H9 (cell line): ENCODE results near the gene SLC29A4. TPM values are rescaled to one million over a fixed set of nuclear protein-coding genes. Genes with fewer than 3 reads are reported as not detected.

Experiments
- DNase-seq: peaks from one replicate; pipeline ENCODE4 v3.0.0-alpha.2; 2017
- H2AFZ ChIP-seq: one replicate; pipeline ENCODE4 v1.6.1; 2013; ENCODE audit warnings: mild to moderate bottlenecking, low read length, control low read depth, moderate library complexity
- H2AK5ac ChIP-seq: 2 replicates; pipeline ENCODE4 v1.6.1; 2013; ENCODE audit warnings: low read length, control low read depth, mixed read lengths; ENCODE audit not compliant: insufficient read length
- H2BK120ac ChIP-seq: one replicate; pipeline ENCODE4 v1.6.1; 2013; ENCODE audit warnings: low read depth, mild to moderate bottlenecking, low read length, control low read depth, inconsistent platforms; ENCODE audit not compliant: poor library complexity, severe bottlenecking
- H2BK12ac ChIP-seq: 2 replicates; pipeline ENCODE4 v1.6.1; 2013; ENCODE audit warnings: low read length, control low read depth, mixed read lengths, low read depth; ENCODE audit not compliant: insufficient read length
- H2BK15ac ChIP-seq: 2 replicates; pipeline ENCODE4 v1.6.1; 2013; ENCODE audit warnings: low read depth, low read length, control low read depth
- H2BK20ac ChIP-seq: one replicate; pipeline ENCODE4 v1.6.1; 2013; ENCODE audit warnings: low read depth, mild to moderate bottlenecking, low read length, control low read depth, inconsistent platforms; ENCODE audit not compliant: poor library complexity, severe bottlenecking
- H2BK5ac ChIP-seq: 2 replicates; pipeline ENCODE4 v1.6.1; 2013; ENCODE audit warnings: low read length, control low read depth, mixed read lengths; ENCODE audit not compliant: insufficient read length
- H3K14ac ChIP-seq: 2 replicates; pipeline ENCODE4 v1.6.1; 2013; ENCODE audit warnings: low read length, control low read depth; ENCODE audit not compliant: insufficient read depth
- H3K18ac ChIP-seq: 2 replicates; pipeline ENCODE4 v1.6.1; 2013; ENCODE audit warnings: low read depth, mild to moderate bottlenecking, mixed read lengths, low read length, control low read depth; ENCODE audit not compliant: insufficient read length
- H3K23ac ChIP-seq: 2 replicates; pipeline ENCODE4 v1.6.1; 2013; ENCODE audit warnings: low read length, control low read depth, mixed read lengths, low read depth; ENCODE audit not compliant: insufficient read length
- H3K23me2 ChIP-seq: 2 replicates; pipeline ENCODE4 v1.6.1; 2013; ENCODE audit warnings: low read depth, mild to moderate bottlenecking, mixed read lengths, low read length, control low read depth; ENCODE audit not compliant: insufficient read length, poor library complexity, severe bottlenecking
- H3K27ac ChIP-seq: 2 replicates; pipeline ENCODE4 v1.5.1; 2013; ENCODE audit warnings: low read length, control low read depth, mixed read lengths, low read depth; ENCODE audit not compliant: insufficient read length
- H3K27me3 ChIP-seq: 2 replicates; pipeline ENCODE4 v1.6.1; 2013; ENCODE audit warnings: low read length, control low read depth, inconsistent platforms; ENCODE audit not compliant: insufficient read depth
- H3K4ac ChIP-seq: 2 replicates; pipeline ENCODE4 v1.6.1; 2013; ENCODE audit warnings: low read depth, mild to moderate bottlenecking, control low read depth, inconsistent platforms, low read length, moderate library complexity
- H3K4me1 ChIP-seq: 2 replicates; pipeline ENCODE4 v1.6.1; 2013; ENCODE audit warnings: low read length, control low read depth, inconsistent platforms; ENCODE audit not compliant: insufficient read depth
- H3K4me2 ChIP-seq: 2 replicates; pipeline ENCODE4 v1.6.1; 2013; ENCODE audit warnings: low read length, control low read depth, mixed read lengths; ENCODE audit not compliant: insufficient read length, insufficient read depth
- H3K56ac ChIP-seq: 2 replicates; pipeline ENCODE4 v1.6.1; 2013; ENCODE audit warnings: low read depth, mild to moderate bottlenecking, mixed read lengths, low read length, control low read depth; ENCODE audit not compliant: insufficient read length
- H3K79me1 ChIP-seq: 2 replicates; pipeline ENCODE4 v1.6.1; 2013; ENCODE audit warnings: low read depth, mild to moderate bottlenecking, moderate library complexity, low read length, control low read depth, inconsistent platforms; ENCODE audit not compliant: insufficient read depth, poor library complexity, severe bottlenecking
- H3K79me2 ChIP-seq: 2 replicates; pipeline ENCODE4 v1.6.1; 2013; ENCODE audit warnings: low read length, control low read depth, inconsistent platforms; ENCODE audit not compliant: insufficient read depth
- H3K9ac ChIP-seq: 2 replicates; pipeline ENCODE4 v1.6.1; 2013; ENCODE audit warnings: low read length, control low read depth, mixed read lengths; ENCODE audit not compliant: insufficient read length; ENCODE audit errors: extremely low read depth
- H3K9me3 ChIP-seq: one replicate; pipeline ENCODE4 v1.6.1; 2013; ENCODE audit warnings: low read depth, low read length, inconsistent platforms; ENCODE audit not compliant: control insufficient read depth
- H3T11ph ChIP-seq: one replicate; pipeline ENCODE4 v1.6.1; 2013; ENCODE audit warnings: mild to moderate bottlenecking, low read length, control low read depth, inconsistent platforms
- H4K20me1 ChIP-seq: one replicate; pipeline ENCODE4 v1.6.1; 2013; ENCODE audit not compliant: control insufficient read depth, insufficient read length, insufficient read depth
- H4K5ac ChIP-seq: 2 replicates; pipeline ENCODE4 v1.6.1; 2013; ENCODE audit warnings: low read depth, mild to moderate bottlenecking, mixed read lengths, low read length, control low read depth; ENCODE audit not compliant: insufficient read length
- H4K8ac ChIP-seq: replicated peaks from 2 replicates; pipeline ENCODE4 v1.6.1; 2013; ENCODE audit warnings: low read length, control low read depth, mixed read lengths, low read depth; ENCODE audit not compliant: insufficient read length
- H4K91ac ChIP-seq: 2 replicates; pipeline ENCODE4 v1.6.1; 2013; ENCODE audit warnings: low read depth, mild to moderate bottlenecking, moderate library complexity, mixed read lengths, low read length, control low read depth; ENCODE audit not compliant: insufficient read length
- H3K27ac Mint-ChIP-seq, 3 experiments: 2 replicates in 2 of 3; 3 replicates in 1 of 3; pipeline ENCODE4 v1.8.0; 2020 to 2021; ENCODE audit warnings: mixed read lengths in 3 of 3, mild to moderate bottlenecking in 1 of 3, moderate library complexity in 1 of 3
- H3K27me3 Mint-ChIP-seq: 2 replicates; pipeline ENCODE4 v1.8.0; 2021; ENCODE audit warnings: low read depth, mild to moderate bottlenecking, moderate library complexity, mixed read lengths
- H3K36me3 Mint-ChIP-seq, 3 experiments: 2 replicates in 2 of 3; 3 replicates in 1 of 3; pipeline ENCODE4 v1.8.0; 2020 to 2021; ENCODE audit warnings: low read depth in 3 of 3, mixed read lengths in 3 of 3; ENCODE audit not compliant: insufficient read depth in 1 of 3
- H3K4me1 Mint-ChIP-seq, 2 experiments: 2 replicates each; pipeline ENCODE4 v1.8.0; 2020; ENCODE audit warnings: mixed read lengths in 2 of 2
- H3K4me3 Mint-ChIP-seq, 2 experiments: 2 replicates in 1 of 2; 3 replicates in 1 of 2; pipeline ENCODE4 v1.8.0; 2020 to 2021; ENCODE audit warnings: mild to moderate bottlenecking in 2 of 2, mixed read lengths in 2 of 2, moderate library complexity in 1 of 2
- H3K9me3 Mint-ChIP-seq, 2 experiments: 2 replicates in 1 of 2; 3 replicates in 1 of 2; pipeline ENCODE4 v1.8.0; 2020; ENCODE audit warnings: mild to moderate bottlenecking in 2 of 2, mixed read lengths in 2 of 2, moderate library complexity in 1 of 2
- WGBS: extraction: QIAGEN DNeasy Blood & Tissue Kit; methylation state at CpG from one replicate; pipeline ENCODE4 v1.1.7; 2013; ENCODE audit warnings: missing lambda C conversion rate, low lambda C conversion rate, mixed read lengths; ENCODE audit not compliant: insufficient read length; ENCODE audit errors: extremely low coverage; 5-methylcytosine and 5-hydroxymethylcytosine counted together
- total RNA-seq: library from RNA; stranded (reverse); gene quantifications from 2 replicates; pipeline ENCODE4 v1.2.1, GENCODE V29; 2021
- TF ChIP-seq, protein P1 (sequence below): fragments of 200-600 bp; sonication (generic); conservative IDR thresholded peaks from 3 replicates; pipeline ENCODE4 v1.8.0; 2021; ENCODE audit warnings: antibody characterized with exemption, mild to moderate bottlenecking

Gene SLC29A4
- total RNA-seq, 1 experiment from 2014 or later, result 12.4 TPM

- H3K4me1 ChIP-seq, result no peaks in the 10 kb centered on the region
- no peak overlapping the region for H3K23ac ChIP-seq
- no peak overlapping the region for H3K56ac ChIP-seq
- H4K20me1 ChIP-seq, result no peaks in the 10 kb centered on the region
- no peak overlapping the region for H3T11ph ChIP-seq
- H2BK5ac ChIP-seq, result no peak overlapping the region
- H2BK15ac ChIP-seq, result no peak overlapping the region
- no peak overlapping the region for H3K27ac ChIP-seq
- WGBS, result no CpG with 5 or more reads among the region's 24 CpGs
- H4K5ac ChIP-seq, result no peak overlapping the region
- Mint-ChIP-seq H3K4me1 (peaks cover 7 to 10% of the 10 kb centered on the region in 2 experiments; a peak in 3 of 4 replicates), H3K36me3 (peaks cover 0 to 16% (median 8%) of the 10 kb centered on the region in 3 experiments; a peak in 4 of 7 replicates), H3K27ac (no peak overlapping the region), H3K9me3 (no peaks in the 10 kb centered on the region; a peak in 2 of 5 replicates), H3K27me3 (peaks cover 16% of the 10 kb centered on the region), H3K4me3 (no peak overlapping the region)
- H3K4me2 ChIP-seq, result no peak overlapping the region
- no peak overlapping the region for H3K9ac ChIP-seq
- H2BK20ac ChIP-seq, result no peak overlapping the region
- H3K14ac ChIP-seq, result no peak overlapping the region
- no peaks in the 10 kb centered on the region for H3K79me2 ChIP-seq
- H3K79me1 ChIP-seq, result no peaks in the 10 kb centered on the region
- H3K27me3 ChIP-seq, result no peaks in the 10 kb centered on the region
- no peak for DNase-seq
- no peak overlapping the region for H2BK120ac ChIP-seq
- H3K23me2 ChIP-seq, result peaks cover 6% of the 10 kb centered on the region
- no peak overlapping the region for H2AFZ ChIP-seq
- H3K9me3 ChIP-seq, result no peaks in the 10 kb centered on the region
- H4K91ac ChIP-seq, result no peak overlapping the region
- TF ChIP-seq, protein P1, sequence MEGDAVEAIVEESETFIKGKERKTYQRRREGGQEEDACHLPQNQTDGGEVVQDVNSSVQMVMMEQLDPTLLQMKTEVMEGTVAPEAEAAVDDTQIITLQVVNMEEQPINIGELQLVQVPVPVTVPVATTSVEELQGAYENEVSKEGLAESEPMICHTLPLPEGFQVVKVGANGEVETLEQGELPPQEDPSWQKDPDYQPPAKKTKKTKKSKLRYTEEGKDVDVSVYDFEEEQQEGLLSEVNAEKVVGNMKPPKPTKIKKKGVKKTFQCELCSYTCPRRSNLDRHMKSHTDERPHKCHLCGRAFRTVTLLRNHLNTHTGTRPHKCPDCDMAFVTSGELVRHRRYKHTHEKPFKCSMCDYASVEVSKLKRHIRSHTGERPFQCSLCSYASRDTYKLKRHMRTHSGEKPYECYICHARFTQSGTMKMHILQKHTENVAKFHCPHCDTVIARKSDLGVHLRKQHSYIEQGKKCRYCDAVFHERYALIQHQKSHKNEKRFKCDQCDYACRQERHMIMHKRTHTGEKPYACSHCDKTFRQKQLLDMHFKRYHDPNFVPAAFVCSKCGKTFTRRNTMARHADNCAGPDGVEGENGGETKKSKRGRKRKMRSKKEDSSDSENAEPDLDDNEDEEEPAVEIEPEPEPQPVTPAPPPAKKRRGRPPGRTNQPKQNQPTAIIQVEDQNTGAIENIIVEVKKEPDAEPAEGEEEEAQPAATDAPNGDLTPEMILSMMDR, result no peak
- no peak overlapping the region for H2BK12ac ChIP-seq
- no peak overlapping the region for H4K8ac ChIP-seq
- H2AK5ac ChIP-seq, result no peak overlapping the region
- H3K4ac ChIP-seq, result no peak overlapping the region
- H3K18ac ChIP-seq, result no peak overlapping the region
Measured at GRCh38 chr7:5300366-5300765, 17.6 kb downstream of the SLC29A4 start.
